Occipital lobe (tissue), 2 donors: ENCODE data around the gene EFNA5. TPM values are rescaled to one million over a fixed set of nuclear protein-coding genes. Genes with fewer than 3 reads are reported as not detected.

ENCODE experiments used
- DNase-seq: peaks from one replicate; lab custom pipeline; 2025; lab: John Stamatoyannopoulos, UW
- total RNA-seq: library from RNA; depleted of rRNA; stranded (reverse); fragments of >200 nt; gene quantifications from one replicate; pipeline ENCODE4 v1.2.3, GENCODE V29; 2014

EFNA5 gene
- total RNA-seq, 1 donor from 2014 or later, result 14.5 TPM

- DNase-seq, result peak; percentile 21
Measured at GRCh38 chr5:107523029-107523680, 147.6 kb downstream of the EFNA5 start.

GRCh38 chr5:107522456-107522855, 148.3 kb downstream of the EFNA5 start:
- no peak for DNase-seq

GRCh38 chr5:107519900-107520354, 150.8 kb downstream of the EFNA5 start:
- no peak for DNase-seq

GRCh38 chr5:107518616-107519015, 152.1 kb downstream of the EFNA5 start:
- DNase-seq, result no peak

- no peak for DNase-seq
Measured at GRCh38 chr5:107518190-107518589, 152.5 kb downstream of the EFNA5 start.

GRCh38 chr5:107517185-107518033, 153.3 kb downstream of the EFNA5 start:
- DNase-seq, result no peak

GRCh38 chr5:107516452-107517184, 154.1 kb downstream of the EFNA5 start:
- DNase-seq, result no peak

- no peak for DNase-seq
Measured at GRCh38 chr5:107515521-107516080, 155.1 kb downstream of the EFNA5 start.

- no peak for DNase-seq
Measured at GRCh38 chr5:107514305-107514704, 156.4 kb downstream of the EFNA5 start.

- no peak for DNase-seq
Measured at GRCh38 chr5:107513337-107514085, 157.2 kb downstream of the EFNA5 start.

- no peak for DNase-seq
Measured at GRCh38 chr5:107512029-107512428, 158.7 kb downstream of the EFNA5 start.

GRCh38 chr5:107510125-107510524, 160.6 kb downstream of the EFNA5 start:
- DNase-seq, result no peak

- DNase-seq, result no peak
Measured at GRCh38 chr5:107508097-107508496, 162.6 kb downstream of the EFNA5 start.

- no peak for DNase-seq
Measured at GRCh38 chr5:107505763-107506534, 164.8 kb downstream of the EFNA5 start.

GRCh38 chr5:107504424-107504823, 166.3 kb downstream of the EFNA5 start:
- DNase-seq, result no peak

- DNase-seq, result no peak
Measured at GRCh38 chr5:107502676-107503060, 168.1 kb downstream of the EFNA5 start.

- no peak for DNase-seq
Measured at GRCh38 chr5:107501965-107502675, 168.6 kb downstream of the EFNA5 start.

- no peak for DNase-seq
Measured at GRCh38 chr5:107500840-107501239, 169.9 kb downstream of the EFNA5 start.

- no peak for DNase-seq
Measured at GRCh38 chr5:107500347-107500746, 170.4 kb downstream of the EFNA5 start.

- DNase-seq, result no peak
Measured at GRCh38 chr5:107499776-107500175, 171.0 kb downstream of the EFNA5 start.
